ENCODE results near the gene VPS4A.

VPS4A gene

DNA sequence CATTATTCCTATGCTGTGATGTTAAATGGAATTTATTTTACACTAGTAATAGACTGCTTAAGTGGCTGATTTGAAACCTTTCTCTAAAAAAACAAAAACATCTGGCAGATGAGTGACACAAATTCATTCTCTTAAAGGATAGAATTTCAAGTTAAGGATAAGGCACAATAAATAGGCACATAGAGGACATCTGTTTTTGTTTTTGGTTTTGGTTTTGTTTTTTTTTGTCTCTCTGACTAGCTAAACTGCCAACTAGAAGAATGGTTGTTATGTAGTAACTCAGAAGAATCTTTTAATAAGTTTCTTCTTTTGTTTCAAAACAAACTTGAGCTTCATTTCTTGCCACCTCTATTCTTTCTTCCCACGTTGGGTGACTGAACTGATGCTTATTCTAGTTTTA is 5.1 kb upstream of the VPS4A start:
- no peak for DNase-seq (ENCODE audit: low read depth in 2 of 2, low spot score in 1 of 2)

GRCh38 chr16:69307091-69307490 is 4.1 kb upstream of the VPS4A start:
- DNase-seq (ENCODE audit: low read depth in 2 of 2, low spot score in 1 of 2): no peak

DNA sequence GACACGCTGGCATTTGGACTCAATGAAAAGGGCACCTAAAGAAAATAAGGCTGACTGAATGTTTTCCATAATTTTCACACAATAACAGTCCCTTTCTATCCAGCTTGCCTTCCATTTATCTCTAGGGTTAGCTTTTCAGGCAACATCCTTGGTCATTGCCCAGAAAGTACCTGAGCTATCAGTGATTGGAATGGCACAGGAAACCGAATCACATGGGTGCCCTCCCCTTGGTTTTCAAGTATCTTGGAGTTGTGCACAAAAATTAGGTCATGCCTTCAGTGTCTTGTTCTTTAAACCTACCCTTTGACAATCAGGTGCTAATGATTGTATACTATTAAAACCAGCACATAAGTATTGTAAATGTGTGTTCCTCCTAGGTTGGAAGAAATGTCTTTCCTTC is 3.3 kb upstream of the VPS4A start:
- no peak for DNase-seq (ENCODE audit: low read depth in 2 of 2, low spot score in 1 of 2)

DNA sequence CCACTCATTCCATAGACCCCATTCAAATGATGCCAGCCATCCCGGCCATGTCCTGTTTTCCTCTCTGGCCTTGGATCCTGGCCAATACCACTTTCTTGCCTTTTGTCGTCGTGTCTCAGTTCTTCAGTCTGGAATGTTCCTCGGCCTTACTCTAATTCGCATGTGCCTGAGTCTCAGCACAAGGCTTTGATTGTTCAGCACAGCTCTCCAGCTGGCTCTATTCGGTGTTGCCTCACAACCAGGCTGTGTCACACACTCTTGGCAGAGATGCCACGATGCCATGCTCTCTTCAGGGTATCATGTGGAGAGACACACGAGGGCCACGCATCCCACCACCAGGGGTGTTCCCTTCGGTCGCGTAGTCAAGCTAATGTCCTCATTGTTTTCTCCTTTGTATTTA is 1.8 kb upstream of the VPS4A start:
- no peak for DNase-seq (ENCODE audit: low read depth in 2 of 2, low spot score in 1 of 2)

DNA sequence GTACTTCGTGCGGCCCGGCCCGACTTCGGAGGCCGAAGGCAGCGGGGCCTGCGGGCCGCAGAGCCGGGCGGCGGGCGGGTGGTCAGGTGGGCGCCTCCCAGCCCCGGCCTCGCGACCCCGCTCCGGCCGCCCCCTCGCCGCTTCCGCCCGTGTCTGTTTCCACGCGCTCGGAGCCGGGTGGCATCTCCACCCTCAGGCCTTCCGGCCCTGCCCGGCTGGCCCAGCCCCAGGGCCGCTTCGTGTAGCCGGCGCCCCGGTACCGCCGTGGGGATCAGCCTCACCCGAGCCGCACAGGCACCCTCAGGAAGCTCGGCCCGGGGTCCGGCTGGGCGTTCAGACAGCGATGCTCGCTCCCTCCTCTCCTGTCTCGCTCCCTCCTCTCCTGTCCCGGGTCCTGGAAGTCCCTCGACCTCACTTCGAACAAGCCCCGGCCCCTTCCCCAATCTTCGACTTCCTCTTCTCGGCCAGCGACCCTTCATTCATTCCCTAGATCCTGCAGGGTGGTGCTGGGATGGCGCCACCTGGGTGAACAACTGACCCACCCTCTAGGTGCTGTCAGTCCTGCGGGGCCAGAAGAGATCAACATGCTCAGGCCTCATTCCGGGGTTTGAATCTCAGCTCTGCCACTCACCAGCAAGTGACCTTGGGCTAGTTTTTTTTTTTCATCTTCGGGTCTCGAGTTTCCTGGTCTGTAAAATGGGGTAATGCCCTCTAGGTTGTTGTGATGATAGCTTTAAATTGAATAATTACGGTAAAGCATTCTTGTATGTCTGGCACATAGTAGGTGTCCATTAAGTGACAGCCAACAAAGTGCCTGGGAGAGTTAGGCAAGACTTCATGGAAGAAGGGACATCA is 610 bp downstream of the VPS4A start:
- no peak for DNase-seq (ENCODE audit: low read depth in 2 of 2, low spot score in 1 of 2)

DNA sequence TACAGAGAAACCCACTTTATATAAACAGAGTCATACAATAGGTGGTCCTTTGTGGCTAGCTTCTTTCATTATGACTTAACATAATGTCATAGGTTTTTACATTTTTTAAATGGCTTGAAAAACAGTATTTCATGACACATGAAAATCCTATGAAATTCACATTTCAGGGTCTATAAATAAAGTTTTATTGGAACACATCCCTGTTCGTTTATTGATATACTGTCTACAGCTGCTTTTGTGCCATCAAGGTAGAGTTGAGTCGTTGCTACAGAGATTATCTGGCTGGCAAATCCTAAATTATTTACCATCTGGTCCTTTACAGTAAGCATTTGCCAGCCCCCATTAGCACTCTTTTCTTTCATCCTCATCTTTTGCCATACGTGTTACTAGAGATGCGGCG is 2.3 kb downstream of the VPS4A start:
- no peak for DNase-seq (ENCODE audit: low read depth in 2 of 2, low spot score in 1 of 2)

- DNase-seq (ENCODE audit: low read depth in 2 of 2, low spot score in 1 of 2): no peak
Observed at GRCh38 chr16:69314534-69314933, 3.4 kb downstream of the VPS4A start.

DNA sequence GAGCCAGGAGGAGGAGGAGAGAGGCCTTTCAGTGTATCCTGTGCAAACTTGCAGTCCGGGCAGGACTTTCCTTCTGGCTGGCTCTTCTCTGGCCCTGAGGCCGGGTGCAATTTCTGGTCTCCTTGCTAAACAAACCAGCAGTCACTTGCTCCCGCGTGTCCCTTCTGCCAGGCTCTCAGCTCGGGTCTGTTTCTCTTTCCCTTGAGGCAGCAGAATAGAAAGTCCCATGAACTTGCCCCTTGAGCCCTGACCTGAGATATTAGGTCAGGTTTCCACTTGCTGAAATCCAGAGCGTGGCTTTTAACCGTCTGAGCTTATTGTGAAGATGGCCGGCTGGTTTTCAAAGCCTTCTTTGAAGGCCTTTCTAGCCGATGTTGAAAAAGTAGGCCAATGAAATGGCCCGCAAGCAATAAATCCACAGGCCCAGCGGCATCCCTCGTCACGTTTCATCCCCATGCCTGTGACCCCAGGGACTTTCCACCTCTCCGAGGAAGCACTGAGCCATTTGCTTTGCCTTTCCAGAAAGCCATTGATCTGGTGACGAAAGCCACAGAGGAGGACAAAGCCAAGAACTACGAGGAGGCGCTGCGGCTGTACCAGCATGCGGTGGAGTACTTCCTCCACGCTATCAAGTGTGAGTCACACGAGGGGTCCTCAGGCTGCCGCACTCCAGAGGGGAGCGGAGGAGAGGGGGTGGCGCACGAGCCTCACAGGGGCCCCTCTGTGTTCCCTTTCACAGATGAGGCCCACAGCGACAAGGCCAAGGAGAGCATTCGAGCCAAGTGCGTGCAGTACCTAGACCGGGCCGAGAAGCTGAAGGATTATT is 4.5 kb downstream of the VPS4A start:
- DNase-seq (ENCODE audit: low read depth in 2 of 2, low spot score in 1 of 2): no peak

DNA sequence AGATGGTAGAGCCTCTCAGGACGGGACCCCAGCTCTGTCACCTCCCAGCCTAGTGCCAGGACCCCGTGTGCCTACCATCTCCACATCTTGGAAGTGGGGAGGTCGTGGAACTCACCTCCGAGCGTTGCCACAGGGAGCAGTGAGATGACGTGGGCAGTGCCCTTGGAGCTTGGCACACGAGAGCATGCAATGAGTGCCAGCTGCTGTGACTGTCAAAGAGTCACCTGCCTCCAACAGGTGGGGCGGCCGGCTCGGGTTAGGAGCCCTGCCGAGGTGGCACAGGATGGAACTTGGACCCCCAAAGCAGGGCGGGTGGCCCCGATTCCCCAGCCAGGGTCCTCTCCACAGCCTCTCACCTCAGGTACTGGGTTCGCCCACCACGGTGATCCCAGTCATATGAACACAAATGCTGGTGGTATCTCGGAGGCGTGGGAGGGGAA is 5.5 kb downstream of the VPS4A start:
- DNase-seq (ENCODE audit: low read depth in 2 of 2, low spot score in 1 of 2): no peak

DNA sequence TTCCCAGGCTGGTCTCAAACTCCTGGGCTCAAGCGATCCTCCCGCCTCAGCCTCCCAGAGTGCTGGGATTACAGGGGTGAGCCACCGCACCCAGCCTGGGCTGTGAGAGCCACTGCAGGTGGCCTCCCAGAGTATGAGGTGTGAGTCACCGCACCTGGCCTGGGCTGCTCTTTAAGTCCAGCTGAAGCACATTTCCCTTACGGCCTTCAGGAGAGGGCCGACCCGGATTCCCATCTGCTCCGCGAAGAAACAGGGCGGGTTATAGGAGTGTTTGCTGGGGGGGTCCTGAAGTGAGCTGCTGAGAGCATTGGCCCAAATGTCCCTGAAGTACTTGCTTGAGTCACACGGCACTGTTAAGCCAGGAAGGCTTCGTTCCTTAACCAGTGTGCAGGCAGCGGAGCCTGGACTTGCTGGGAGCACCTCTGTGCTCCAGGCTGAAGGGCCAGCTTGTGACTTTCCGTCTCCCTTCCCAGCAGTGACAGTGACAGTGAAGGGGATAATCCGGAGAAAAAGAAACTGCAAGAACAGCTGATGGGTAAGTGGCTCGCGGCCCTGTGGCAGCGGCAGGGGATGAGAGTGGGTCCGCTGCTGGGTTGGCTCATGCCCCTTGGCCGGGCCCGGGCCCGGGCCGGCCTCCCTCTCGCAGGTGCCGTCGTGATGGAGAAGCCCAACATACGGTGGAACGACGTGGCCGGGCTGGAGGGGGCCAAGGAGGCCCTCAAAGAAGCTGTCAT is 7.2 kb downstream of the VPS4A start:
- DNase-seq (ENCODE audit: low read depth in 2 of 2, low spot score in 1 of 2): no peak

GRCh38 chr16:69318911-69319289 is 7.8 kb downstream of the VPS4A start:
- DNase-seq (ENCODE audit: low read depth in 2 of 2, low spot score in 1 of 2): no peak

DNA sequence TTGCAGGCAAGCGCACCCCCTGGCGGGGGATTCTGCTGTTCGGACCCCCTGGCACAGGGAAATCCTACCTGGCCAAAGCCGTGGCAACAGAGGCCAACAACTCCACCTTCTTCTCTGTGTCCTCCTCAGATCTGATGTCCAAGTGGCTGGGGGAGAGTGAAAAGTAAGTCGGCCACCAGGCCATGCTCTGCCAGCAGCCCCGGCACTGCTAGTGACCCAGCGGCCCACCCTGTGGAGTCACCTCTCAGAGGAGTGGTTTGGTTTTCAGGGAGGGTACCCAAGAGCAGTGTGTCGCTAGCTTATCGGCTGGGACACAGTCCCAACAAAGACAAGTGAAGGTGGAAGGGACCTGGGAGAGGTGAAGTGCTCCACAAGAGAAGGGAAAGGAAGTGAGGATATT is 8.2 kb downstream of the VPS4A start:
- DNase-seq (ENCODE audit: low read depth in 2 of 2, low spot score in 1 of 2): no peak

DNA sequence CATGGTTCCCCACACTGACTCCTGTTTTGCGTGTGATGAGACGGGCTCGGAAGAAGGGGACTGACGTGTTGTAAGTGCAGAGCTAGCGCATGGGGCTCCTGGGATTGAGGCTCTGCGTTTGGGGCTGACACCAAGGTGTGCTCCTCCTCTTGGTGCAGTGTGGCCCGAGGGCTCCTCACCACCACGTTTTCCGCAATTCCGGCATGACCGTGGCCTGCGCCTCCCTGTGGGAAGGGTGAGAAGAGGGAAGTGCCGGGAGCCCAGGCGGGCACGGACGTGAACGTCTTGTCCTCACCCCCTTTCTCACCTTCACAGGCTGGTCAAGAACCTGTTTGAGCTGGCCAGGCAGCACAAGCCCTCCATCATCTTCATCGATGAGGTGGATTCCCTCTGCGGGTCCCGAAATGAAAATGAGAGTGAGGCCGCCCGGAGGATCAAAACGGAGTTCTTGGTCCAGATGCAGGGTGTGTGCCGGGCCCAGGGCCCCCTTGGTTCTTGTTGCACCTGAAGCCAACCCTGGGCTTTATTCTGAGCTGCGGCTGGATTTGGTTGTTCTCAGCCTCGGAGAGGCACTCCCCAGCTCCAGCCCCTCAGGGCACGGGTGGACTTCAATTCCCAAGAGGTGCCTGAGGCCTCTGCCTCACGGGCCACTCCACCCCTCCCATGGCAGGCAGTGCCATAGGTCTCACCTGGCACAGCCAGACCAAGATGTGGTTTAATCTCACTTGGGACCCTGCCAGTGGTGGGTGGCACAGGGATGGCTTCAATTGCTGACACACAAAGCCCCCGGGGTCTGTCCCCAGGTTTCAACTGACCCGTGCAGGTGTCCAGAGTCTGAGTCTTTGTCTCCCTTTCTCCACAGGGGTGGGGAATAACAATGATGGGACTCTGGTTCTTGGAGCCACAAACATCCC is 8.9 kb downstream of the VPS4A start:
- DNase-seq (ENCODE audit: low read depth in 2 of 2, low spot score in 1 of 2): no peak

DNA sequence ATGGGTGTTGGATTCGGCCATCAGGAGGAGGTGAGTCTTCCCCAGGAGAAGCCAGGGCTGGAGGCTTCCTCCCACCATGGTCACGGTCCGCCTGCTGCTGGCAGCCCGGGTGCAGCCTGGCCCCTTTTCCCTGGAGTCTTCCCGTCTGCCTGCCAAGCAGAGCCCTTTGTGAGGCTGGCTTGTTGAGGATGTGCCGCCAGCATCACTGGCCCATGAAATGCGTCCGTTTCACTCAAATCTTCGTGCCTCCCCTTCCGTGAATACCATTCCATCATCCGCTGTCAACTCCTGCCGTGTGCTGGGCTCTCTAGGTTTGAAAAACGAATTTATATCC is 9.6 kb downstream of the VPS4A start:
- DNase-seq (ENCODE audit: low read depth in 2 of 2, low spot score in 1 of 2): no peak

DNA sequence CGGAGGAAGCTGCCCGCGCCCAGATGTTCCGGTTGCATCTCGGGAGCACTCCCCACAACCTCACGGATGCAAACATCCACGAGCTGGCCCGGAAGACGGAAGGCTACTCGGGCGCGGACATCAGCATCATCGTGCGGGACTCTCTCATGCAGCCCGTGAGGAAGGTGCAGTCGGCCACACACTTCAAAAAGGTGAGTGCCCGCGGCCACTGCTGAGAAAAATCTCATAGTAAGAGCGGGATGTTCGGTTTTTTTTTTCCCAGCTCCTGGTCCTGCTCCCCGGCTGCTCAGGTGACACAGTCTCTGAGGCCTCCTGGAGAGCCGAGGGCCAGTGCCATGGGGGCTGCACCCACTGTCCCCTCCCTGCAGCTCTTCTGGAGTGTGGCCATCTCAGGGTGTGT is 9.9 kb downstream of the VPS4A start:
- DNase-seq (ENCODE audit: low read depth in 2 of 2, low spot score in 1 of 2): no peak

DNA sequence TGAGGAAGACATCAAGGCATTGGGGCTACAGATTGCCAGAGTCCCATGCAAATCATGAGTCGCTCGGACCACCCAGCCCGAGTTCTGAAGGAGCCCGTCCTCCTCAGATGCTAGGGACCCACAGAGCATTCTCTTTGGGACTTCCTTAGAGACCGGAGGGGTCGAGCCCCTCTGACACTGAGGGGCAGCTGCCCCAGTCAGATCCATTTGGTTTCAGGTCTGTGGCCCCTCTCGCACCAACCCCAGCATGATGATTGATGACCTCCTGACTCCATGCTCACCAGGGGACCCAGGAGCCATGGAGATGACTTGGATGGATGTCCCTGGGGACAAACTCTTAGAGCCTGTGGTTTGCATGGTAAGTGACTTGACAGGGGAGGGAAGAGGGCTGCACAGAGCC is 11.2 kb downstream of the VPS4A start:
- DNase-seq (ENCODE audit: low read depth in 2 of 2, low spot score in 1 of 2): no peak

GRCh38 chr16:69323415-69323814 is 12.3 kb downstream of the VPS4A start:
- DNase-seq (ENCODE audit: low read depth in 2 of 2, low spot score in 1 of 2): no peak

DNA sequence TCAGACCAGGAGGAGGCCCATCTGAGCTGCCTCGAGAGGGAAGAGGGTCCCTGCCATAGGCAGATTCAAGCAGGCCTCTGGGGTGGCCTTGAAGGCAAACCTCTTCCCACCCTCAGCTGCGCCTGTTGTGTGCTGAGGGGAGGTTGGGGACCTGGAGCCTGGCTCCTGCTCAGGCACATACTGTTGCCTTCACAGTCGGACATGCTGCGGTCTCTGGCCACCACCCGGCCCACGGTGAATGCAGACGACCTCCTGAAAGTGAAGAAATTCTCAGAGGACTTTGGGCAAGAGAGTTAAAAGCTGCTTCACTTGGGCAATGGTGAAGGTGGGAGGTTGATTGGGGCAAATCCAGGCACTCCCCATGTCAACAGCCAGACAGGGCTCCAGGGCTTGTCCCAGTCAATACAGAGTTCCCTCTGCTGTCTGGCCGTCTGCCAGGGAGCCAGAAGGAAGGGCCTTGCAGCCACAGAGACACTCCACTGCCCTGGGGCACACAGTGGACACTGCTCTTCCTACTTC is 12.9 kb downstream of the VPS4A start:
- no peak for DNase-seq (ENCODE audit: low read depth in 2 of 2, low spot score in 1 of 2)

- no peak for DNase-seq (ENCODE audit: low read depth in 2 of 2, low spot score in 1 of 2)
Observed at GRCh38 chr16:69324585-69325253, 13.6 kb downstream of the VPS4A start.

DNA sequence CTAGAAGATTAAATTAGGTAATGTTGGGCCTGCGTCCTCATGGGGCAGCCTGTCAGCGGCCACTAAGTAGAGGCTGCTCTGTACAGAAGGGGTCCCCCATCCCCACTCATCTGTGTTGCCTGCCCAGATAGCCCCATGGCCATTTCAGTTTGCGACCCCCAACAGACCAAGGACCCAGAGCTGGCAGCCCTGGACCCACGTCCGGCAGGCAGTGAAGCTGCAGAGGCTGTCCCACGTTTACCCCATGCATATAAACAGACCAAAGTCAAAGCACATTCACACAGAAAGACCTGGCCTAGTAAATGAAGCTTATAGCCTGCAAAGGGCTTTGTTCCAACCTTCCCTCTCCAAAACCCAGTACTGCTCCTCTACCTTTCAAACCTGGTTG is 14.6 kb downstream of the VPS4A start:
- DNase-seq (ENCODE audit: low read depth in 2 of 2, low spot score in 1 of 2): no peak

Measured in stimulated activated CD8-positive, alpha-beta memory T cell treated with anti-CD3 and anti-CD28 coated beads, Interleukin-4, amount 100 ng/mL, for 1 hour (primary cell).